NB4 (cell line): ENCODE results near the gene ATRN.
A peak's percentile ranks its signal among the peaks of the same experiment; 100 is the strongest.

Source experiments
- DNase-seq: peaks from one replicate; pipeline ENCODE4 v3.0.0; 2010; ENCODE audit warnings: low read depth
- H3K4me3 ChIP-seq: one replicate; pipeline ENCODE4 v1.5.1; 2011; ENCODE audit warnings: mild to moderate bottlenecking, low read depth, low read length, moderate library complexity
- MYC ChIP-seq: IDR thresholded peaks from 2 replicates; pipeline ENCODE4 v1.6.1; 2011; ENCODE audit warnings: low read depth, low read length
- POLR2A ChIP-seq: IDR thresholded peaks from 2 replicates; pipeline ENCODE4 v1.6.1; 2011; ENCODE audit warnings: mild to moderate bottlenecking; ENCODE audit not compliant: insufficient read length; ENCODE audit errors: extremely low read depth
- TF ChIP-seq, protein P1 (sequence below): IDR thresholded peaks from one replicate; pipeline ENCODE4 v1.5.1; 2012; ENCODE audit warnings: low read depth, low read length
- TF ChIP-seq, protein P2 (sequence below): IDR thresholded peaks from 2 replicates; pipeline ENCODE4 v1.6.1; 2011; ENCODE audit warnings: low read depth, low read length

Gene ATRN

DNA sequence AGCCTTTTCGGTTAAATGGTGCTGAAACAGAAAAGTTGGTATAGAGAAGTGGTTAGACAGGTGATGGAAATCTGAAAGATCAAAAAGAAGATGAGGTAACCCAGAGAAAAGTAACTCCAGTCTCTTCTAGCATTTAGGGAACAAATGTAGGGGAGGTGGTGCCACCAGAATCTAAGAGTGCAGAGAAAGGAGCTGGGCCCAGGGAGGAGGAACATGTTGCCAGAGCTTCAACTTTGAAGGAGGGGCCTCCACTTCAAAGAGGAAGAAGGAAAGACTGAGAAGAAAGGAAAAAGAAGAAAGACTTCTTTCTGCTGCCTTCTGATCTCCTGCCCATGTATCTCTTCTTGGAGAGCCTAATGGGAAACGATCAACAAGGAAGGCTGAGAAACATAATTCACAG is 23.5 kb upstream of the ATRN start:
- TF ChIP-seq, protein P1, sequence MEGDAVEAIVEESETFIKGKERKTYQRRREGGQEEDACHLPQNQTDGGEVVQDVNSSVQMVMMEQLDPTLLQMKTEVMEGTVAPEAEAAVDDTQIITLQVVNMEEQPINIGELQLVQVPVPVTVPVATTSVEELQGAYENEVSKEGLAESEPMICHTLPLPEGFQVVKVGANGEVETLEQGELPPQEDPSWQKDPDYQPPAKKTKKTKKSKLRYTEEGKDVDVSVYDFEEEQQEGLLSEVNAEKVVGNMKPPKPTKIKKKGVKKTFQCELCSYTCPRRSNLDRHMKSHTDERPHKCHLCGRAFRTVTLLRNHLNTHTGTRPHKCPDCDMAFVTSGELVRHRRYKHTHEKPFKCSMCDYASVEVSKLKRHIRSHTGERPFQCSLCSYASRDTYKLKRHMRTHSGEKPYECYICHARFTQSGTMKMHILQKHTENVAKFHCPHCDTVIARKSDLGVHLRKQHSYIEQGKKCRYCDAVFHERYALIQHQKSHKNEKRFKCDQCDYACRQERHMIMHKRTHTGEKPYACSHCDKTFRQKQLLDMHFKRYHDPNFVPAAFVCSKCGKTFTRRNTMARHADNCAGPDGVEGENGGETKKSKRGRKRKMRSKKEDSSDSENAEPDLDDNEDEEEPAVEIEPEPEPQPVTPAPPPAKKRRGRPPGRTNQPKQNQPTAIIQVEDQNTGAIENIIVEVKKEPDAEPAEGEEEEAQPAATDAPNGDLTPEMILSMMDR, result no peak
- no peak for TF ChIP-seq MYC
- TF ChIP-seq POLR2A, result no peak
- TF ChIP-seq, protein P2, sequence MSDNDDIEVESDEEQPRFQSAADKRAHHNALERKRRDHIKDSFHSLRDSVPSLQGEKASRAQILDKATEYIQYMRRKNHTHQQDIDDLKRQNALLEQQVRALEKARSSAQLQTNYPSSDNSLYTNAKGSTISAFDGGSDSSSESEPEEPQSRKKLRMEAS, result no peak
- no peak overlapping the region for H3K4me3 ChIP-seq
- DNase-seq, result peak; percentile 50

DNA sequence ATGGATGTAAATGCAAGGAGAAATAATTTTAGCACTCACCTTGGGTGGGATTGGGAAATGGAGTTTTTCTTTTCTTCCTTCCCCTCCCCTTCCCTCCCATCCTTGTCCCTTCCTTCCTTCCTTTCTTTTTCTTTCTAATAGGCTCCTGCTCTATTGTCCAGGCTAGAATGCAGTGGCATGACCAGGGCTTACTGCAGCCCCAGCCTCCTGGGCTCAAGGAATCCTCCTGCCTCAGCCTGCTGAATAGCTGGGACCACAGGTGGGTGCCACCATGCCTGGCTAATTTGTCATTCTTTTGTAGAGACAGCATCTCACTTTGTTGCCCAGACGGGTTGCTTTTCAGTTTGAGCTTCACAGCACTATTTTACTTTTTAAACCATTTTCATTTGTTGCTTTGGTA is 21.5 kb upstream of the ATRN start:
- H3K4me3 ChIP-seq, result no peak overlapping the region
- TF ChIP-seq, protein P1, result no peak
- TF ChIP-seq, protein P2, result no peak
- TF ChIP-seq POLR2A, result no peak
- TF ChIP-seq MYC, result no peak
- DNase-seq, result no peak

DNA sequence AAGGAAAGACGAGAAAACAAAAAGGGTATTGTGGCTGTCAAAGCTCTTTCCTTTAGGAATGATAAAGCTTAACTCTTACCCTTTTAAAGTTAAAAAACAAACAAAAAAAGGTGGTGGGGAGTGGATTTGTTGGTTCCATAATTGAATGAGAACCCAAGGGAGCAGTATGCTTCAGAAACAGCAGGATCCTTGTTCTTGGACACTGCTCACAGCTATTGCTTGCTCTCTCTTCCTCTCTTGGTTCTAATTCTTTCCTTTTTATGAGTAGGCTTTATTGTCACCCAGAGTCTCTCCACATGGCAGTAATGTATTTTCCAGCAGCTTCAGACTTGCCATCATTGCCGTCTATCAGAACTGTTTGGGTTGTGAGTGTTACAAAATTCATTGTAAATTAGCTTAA is 18.7 kb upstream of the ATRN start:
- DNase-seq, result no peak
- TF ChIP-seq MYC (no peak), POLR2A (no peak)
- TF ChIP-seq, protein P1, result no peak
- TF ChIP-seq, protein P2, result no peak
- H3K4me3 ChIP-seq, result no peak overlapping the region

DNA sequence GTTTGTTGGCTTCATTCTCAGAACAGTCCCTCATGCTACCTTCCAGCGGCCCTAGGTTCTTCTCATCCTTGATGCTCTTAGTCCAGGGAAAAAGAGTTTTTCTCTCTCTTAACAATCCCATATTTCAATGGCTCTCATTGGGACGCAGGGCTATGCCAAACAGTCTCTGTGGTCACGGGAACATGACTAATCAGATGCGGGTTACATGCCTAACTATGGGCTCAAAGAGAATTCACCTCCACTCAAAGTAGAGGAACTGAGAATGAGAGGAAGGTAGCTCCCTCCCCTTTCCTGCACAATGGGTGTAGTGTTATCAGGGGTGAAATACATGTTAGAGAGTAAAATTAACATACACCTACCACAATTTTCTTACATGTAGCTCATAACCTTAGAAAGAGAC is 18.1 kb upstream of the ATRN start:
- TF ChIP-seq MYC (no peak), POLR2A (no peak)
- TF ChIP-seq, protein P2, result no peak
- TF ChIP-seq, protein P1, result no peak
- no peak overlapping the region for H3K4me3 ChIP-seq
- DNase-seq, result peak; percentile 30

DNA sequence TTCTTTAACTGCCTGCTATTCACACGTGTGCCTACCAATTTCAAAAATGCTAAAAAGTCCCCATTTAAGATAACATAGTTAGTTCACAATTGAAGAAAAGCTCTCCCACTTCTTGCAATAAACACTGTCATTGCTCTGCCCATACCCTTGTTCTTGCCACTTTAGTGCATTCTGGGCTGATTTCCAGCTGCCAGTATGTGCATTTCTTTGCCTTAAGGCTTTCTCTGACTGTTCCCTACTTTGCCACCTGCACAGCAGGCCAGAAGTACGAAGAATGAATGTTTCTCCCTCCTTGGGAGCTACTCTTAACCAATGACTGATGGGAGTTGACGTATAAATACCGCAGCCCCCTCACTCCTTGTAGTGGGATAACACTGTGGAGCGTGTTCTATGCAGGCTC is 16.0 kb upstream of the ATRN start:
- TF ChIP-seq POLR2A, result no peak
- TF ChIP-seq, protein P2, result no peak
- no peak for TF ChIP-seq MYC
- TF ChIP-seq, protein P1, result no peak
- no peak for DNase-seq
- no peak overlapping the region for H3K4me3 ChIP-seq

DNA sequence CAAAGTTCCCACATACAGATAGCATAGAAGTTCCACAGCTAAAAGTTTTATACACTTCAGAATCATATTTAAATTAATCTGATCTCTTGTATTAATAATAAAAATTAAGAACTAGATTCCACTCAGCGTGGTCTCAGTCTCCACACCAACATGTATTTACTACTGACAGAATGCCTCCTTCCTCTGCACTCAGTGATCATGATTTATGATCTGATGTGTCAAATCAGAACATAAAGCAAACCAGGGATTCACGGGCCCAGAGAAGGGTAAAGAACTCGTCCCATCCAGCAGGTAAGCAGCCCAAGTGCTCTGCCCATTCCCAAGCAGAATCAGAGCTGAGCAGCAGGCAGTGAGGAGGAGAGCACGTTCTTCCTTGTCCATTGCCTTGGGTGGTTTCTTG is 14.2 kb upstream of the ATRN start:
- TF ChIP-seq, protein P2, result no peak
- TF ChIP-seq POLR2A, result no peak
- TF ChIP-seq MYC, result no peak
- TF ChIP-seq, protein P1, result no peak
- DNase-seq, result no peak
- no peak overlapping the region for H3K4me3 ChIP-seq
